ENCODE data around the gene COL15A1.

GRCh38 chr9:99073347-99073746 lies 129.6 kb downstream of the COL15A1 start:
- TF ChIP-seq, protein P1, sequence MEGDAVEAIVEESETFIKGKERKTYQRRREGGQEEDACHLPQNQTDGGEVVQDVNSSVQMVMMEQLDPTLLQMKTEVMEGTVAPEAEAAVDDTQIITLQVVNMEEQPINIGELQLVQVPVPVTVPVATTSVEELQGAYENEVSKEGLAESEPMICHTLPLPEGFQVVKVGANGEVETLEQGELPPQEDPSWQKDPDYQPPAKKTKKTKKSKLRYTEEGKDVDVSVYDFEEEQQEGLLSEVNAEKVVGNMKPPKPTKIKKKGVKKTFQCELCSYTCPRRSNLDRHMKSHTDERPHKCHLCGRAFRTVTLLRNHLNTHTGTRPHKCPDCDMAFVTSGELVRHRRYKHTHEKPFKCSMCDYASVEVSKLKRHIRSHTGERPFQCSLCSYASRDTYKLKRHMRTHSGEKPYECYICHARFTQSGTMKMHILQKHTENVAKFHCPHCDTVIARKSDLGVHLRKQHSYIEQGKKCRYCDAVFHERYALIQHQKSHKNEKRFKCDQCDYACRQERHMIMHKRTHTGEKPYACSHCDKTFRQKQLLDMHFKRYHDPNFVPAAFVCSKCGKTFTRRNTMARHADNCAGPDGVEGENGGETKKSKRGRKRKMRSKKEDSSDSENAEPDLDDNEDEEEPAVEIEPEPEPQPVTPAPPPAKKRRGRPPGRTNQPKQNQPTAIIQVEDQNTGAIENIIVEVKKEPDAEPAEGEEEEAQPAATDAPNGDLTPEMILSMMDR (IDR thresholded peaks at IDR 0.05) = no peak
- TF ChIP-seq ZFX (IDR thresholded peaks at IDR 0.05; ENCODE audit: borderline replicate concordance) = no peak
